ENCODE measurements around the gene CTNNB1.

DNA sequence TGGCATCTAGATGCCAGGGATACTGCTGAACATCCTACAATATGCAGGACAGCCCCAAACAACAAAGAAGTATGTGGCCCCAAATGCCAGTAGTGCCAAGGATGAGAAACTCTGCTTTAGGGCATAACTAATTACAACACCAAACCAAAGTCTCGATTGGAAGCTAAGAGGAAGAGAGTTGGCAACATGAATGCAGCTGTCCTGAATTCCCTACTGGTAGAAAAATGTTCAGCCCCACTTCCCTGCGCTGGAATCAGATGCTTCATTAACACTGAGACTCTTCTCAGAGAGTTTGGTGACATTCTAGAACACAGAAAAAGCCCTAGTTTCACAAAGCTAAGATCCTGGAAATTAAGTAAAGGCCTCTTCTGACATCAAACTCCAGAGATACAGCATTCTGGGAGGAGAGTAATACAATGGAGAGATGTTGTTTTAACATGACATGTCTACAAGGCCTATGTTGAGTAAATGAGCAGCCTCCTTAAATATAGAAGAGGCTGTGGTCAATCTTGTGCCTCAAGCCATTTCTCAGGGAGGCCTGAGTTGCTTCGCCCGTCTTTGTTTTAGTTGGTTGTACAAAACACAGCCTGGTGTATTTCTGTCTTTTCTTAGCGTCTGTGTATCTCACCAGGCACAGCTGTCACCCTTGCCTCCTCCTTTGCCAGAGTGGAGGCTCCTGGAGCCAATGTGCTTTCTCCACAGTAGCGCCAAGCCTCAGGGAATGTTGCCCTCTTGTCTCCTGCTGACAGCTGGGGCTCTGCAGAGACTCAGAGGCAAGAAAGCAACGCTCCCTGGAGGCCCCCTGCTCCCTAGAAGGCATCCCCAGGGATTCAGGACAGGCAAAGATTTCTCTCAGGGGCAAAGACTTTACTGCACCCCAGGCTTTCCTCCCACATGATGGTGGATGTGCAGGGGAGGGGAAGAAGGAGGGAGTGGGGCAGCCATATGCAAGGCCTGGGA lies 25.1 kb upstream of the CTNNB1 start:
- TF ChIP-seq, protein P1, sequence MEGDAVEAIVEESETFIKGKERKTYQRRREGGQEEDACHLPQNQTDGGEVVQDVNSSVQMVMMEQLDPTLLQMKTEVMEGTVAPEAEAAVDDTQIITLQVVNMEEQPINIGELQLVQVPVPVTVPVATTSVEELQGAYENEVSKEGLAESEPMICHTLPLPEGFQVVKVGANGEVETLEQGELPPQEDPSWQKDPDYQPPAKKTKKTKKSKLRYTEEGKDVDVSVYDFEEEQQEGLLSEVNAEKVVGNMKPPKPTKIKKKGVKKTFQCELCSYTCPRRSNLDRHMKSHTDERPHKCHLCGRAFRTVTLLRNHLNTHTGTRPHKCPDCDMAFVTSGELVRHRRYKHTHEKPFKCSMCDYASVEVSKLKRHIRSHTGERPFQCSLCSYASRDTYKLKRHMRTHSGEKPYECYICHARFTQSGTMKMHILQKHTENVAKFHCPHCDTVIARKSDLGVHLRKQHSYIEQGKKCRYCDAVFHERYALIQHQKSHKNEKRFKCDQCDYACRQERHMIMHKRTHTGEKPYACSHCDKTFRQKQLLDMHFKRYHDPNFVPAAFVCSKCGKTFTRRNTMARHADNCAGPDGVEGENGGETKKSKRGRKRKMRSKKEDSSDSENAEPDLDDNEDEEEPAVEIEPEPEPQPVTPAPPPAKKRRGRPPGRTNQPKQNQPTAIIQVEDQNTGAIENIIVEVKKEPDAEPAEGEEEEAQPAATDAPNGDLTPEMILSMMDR (IDR thresholded peaks at IDR 0.05), result no peak
- no peak for TF ChIP-seq POLR2A (IDR thresholded peaks at IDR 0.05)
